Kidney capillary endothelial cell (primary cell): ENCODE measurements around the gene OR51E1.

Experiments
- DNase-seq: peaks from one replicate; pipeline ENCODE4 v3.0.0-alpha.2; 2018; ENCODE audit warnings: low spot score

OR51E1 gene

DNA sequence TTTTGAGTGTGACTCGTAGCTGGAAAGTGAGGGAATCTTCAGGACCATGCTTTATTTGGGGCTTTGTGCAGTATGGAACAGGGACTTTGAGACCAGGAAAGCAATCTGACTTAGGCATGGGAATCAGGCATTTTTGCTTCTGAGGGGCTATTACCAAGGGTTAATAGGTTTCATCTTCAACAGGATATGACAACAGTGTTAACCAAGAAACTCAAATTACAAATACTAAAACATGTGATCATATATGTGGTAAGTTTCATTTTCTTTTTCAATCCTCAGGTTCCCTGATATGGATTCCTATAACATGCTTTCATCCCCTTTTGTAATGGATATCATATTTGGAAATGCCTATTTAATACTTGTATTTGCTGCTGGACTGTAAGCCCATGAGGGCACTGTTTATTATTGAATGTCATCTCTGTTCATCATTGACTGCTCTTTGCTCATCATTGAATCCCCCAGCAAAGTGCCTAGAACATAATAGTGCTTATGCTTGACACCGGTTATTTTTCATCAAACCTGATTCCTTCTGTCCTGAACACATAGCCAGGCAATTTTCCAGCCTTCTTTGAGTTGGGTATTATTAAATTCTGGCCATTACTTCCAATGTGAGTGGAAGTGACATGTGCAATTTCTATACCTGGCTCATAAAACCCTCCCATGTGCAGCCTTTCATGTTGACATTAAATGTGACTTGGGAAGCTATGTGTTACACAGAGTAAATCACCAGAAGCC, 11.0 kb downstream of the OR51E1 start:
- no peak for DNase-seq

DNA sequence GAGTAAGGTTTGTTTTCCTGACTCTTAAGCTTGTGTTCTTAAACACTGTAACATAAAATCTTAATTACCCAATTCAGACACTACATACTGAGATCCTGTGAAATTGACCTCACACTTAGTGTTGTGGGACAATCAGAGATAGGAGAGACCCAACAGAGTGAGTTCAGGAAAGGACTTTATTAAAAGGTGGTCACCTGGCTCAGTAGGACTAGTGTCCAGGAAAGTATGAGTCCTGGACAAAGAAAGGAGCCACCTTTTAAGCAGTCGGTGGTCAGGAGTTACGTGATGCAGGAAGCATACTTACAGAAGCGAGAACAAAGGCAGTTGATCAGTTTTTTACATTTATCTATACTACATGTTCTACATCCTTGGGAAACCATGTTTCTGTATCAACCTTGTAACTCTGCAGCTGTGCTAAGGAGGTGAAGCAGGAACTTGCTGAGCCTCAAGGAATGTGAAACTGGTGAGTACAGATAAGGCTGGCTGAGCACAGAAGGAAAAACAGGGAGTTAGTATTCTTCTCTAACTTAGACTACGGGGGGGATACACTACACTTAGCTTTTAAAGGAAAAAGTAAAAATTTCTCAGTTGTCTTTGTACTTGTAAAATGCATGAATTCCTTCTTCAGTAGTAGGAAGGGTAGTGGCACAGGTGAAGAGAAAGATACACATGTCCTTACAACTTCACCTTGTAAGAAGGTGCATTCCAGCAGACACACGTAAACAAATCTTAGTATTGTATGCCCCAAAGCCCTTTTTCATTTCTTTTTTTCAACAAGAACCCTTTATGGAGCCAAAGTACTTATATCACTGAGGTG, 15.1 kb downstream of the OR51E1 start:
- no peak for DNase-seq

GRCh38 chr11:4662876-4663275, 19.1 kb downstream of the OR51E1 start:
- DNase-seq: no peak

DNA sequence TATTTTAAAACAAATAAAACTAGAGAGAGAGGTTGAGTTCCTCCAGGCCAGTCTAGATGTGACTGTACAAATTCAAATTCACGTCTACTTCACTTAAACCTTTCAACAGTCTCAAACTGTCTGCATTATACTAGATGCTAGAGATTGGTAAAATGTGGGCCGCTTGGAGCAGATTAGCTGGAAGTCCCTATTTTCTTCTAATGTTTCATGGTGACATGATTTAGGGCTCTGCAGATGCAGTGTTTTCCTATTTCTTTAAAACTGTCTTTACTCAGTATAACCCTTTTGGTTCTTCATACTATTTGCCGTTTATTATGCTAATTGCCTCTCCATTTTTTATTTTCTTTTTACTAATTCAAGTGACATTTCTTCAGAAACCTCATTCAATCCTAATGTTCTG, 20.4 kb downstream of the OR51E1 start:
- no peak for DNase-seq

DNA sequence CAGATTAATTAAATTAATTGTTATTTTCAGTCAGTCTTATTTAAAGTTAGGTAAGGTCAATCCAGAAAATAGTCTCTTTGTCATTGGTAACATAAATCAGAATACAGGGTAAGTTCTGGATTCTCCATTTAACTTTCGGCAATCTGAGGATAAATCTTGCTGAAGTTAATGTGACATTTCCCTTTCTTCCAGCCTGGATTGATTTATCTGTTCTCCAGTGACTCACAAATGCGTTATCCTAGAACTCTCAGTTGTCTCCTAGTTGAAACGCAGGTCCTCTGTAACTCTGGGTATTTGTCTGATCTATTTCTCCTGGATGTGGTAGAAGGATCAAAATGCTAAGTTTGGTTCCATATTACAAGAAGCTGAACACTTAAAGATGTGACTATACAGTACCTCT, 21.0 kb downstream of the OR51E1 start:
- no peak for DNase-seq

GRCh38 chr11:4665424-4665823, 21.6 kb downstream of the OR51E1 start:
- DNase-seq: no peak

DNA sequence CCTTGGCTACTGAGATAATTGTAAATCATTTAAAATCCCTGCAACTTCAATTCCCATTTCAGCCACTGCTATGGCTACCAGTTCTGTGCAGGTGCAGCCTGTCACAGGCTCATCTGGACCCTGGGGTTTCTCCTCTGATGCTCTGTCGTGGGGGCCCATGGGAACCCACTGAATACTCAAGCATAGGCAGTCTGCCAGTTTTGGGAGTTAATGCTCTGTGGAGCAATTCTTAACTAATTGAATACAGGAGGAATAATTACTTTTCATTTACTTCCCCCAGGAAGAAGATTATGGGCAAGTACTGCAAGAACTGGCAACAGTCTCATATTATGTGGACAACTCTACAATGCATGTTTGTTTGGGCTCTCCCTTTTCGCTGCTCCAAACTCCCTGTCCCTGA, 28.0 kb downstream of the OR51E1 start:
- DNase-seq: no peak

DNA sequence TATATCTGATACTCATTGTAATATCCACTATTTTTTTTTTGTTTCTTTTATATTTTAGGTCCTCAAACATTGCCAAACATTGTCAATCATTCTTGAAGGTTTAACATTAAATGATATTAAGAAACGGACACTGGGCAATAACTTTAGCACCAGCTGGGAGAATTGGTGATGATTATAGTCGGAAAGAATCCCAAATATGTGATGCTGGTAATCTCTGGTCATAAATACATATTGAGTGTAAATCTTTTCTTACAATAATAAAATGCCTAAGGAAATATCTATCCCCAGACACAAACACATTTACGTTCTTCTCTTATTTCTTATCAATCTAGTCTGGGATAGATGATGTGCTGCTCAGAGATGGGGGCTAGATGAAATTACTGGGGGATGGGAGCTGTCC, 28.7 kb downstream of the OR51E1 start:
- DNase-seq: no peak

GRCh38 chr11:4673781-4674180, 30.0 kb downstream of the OR51E1 start:
- no peak for DNase-seq

GRCh38 chr11:4677948-4678347, 34.2 kb downstream of the OR51E1 start:
- DNase-seq: no peak

DNA sequence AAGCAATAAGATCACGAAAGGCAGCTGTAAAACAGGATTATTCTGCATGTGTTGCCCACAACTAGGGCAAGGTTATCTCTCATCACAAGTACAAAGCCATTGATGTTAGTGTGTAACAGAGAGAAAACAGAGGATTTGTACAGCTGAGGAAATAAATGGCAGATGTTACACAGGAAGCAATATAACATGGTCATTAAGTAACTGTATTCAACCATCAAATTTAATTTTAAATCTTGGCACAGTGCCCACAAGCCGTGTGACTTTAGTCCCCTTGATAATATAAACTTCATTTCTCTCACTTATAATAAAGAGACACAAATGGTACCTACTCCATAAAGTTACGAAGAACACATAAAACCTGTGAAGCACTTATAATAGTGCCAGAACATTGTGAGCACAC, 36.6 kb downstream of the OR51E1 start:
- no peak for DNase-seq

DNA sequence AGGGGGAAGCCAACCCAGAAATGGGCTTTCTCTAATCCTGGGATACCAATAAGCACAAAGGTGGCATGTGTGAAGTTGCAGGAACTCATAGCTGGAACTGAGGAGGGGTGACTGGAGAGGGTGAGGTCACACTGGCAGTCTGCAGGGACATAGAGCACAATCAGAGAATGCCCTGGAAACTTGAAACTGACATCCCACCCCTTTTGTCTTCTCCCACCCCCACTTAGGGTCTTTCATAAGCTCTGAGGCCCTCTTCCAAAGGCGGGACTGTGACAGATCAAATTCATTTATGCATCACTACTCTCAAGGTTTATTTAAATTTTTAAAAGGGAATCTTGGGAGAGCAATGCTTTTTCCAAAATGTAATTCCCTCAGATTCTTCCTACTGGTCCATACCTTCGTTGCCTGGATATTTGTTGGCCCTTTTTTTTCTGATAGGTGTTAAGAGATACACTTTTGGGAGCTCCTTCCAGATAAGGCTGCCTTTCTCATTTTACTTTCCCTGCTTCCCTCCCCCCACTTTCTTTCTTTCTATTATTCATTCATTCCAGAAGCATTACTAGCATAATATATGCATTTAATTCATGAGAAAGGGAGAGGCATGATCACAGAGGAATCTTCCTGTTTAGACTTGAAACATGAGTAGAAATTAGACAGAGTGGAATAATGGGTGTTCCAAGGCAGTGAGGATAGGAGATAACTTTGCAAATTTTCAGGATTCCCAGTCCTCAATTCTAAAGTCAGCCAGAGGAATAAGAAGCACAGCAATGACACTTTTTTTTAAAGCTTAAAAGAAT, 39.0 kb downstream of the OR51E1 start:
- no peak for DNase-seq

- DNase-seq: no peak
These were observed 41.0 kb downstream of the OR51E1 start for GRCh38 chr11:4684631-4685285.

- no peak for DNase-seq
These were observed 51.7 kb downstream of the OR51E1 start for GRCh38 chr11:4695442-4695841.

DNA sequence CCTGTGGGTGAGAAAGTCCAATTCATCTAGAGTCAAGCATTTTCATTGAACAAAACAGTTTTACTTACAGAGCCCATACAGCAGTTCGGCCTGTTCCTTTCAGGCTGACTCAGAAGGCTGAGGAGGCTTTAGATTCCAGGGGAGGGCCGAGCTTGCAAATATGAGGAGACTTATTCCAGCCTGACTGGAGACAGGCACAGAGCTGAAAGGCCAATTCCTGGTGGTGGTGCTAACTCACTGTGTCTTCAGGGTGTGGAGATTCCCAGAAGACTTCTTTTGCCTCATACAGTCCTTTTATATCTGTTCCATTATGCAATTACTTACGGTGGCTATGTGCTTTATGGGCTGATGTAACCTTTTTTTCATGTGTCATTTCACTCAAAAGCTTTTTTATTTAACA, 53.8 kb downstream of the OR51E1 start, which contains the start of gene OR51E2:
TSS of gene OR51E2 (minus strand) at position 269 of the 400 bp plus-strand sequence. CDS start 15,142 bp downstream, outside the sequence.
- no peak for DNase-seq

DNA sequence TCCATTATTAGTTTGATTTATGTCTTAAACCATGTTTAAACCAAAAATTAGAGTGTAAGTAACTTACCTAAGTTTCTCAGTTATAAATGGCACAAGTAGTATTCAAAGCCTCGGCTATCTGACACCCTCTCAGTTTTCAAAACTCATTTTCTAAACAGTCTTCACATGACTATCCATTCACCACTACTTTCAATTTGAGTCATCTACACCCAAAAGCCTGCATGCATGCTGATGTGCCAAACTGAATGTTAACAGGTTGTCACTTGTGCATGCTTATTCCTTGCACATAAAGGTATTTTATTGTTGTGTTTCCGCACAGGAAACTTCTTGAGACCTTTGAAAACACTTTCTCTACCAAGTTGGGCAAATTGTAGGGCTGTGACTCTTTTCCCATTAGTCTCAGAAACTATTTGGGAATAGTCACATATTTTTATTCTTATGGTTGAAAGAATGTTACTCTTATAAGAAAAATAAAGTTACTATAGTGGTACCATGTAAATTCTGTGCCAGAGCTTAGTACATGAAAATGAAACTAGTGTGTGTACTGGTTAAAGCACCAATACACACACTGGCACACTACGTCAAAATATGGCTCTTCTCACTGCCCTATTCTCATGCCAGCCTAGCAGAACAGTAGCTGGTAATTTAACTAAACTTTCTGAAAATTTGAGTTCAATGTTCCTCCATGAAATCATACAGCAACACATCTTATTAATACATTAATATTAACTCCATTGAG, 56.1 kb downstream of the OR51E1 start:
- no peak for DNase-seq

DNA sequence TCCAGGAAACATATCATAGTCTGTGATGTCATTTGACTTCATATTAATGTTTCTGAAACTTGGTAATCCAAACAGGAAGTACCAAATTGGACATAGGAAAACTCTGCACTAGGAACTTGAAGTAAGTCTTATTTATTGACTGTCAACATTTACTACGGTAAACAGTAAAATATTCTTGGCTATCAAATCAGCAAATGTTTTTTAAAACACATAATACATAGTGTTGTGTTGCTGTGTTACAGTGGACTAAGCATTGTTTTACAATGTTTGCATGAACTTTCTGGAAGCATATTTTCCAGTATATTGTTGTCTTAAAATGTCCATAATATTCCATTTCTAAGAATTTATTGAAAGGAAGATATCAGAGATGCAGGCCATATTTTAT, 56.6 kb downstream of the OR51E1 start:
- no peak for DNase-seq

DNA sequence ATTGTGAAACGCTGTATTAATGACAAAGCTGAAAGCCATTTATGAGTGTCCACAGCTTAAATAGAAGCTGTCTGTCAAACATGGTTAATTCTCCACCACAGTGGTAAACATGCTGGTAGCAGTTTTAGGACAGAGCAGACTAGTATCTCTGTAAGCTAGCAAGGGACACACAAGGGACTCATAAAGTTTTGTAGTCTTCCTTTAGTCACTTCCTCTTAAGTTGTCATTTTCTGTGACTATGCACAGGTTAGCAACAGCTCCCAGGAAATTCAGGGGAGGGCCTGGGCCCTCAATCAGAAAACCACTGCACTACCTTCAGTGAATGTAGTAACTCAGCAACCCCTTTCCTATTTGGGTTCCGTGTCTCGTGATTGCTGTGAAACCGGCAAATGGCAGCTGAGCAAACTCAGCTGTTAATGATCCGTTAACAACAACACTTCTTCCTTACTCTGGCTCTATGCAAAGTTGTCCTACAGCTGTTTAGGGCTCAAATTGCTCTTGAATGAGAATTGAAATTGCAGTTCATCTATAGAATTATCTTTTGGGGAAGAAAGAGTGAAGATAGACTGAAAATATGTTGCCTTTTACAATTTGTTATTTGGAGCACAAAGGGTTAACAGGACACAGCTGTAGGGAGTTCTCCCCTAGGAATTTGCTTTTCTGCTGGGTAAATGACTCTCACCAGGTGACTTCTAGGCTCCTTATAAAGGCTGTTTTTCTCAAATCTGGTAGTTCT, 60.4 kb downstream of the OR51E1 start, which contains the start of gene MMP26:
TSS of gene MMP26 (plus strand) at position 731 of the 736 bp plus-strand sequence.
- no peak for DNase-seq

DNA sequence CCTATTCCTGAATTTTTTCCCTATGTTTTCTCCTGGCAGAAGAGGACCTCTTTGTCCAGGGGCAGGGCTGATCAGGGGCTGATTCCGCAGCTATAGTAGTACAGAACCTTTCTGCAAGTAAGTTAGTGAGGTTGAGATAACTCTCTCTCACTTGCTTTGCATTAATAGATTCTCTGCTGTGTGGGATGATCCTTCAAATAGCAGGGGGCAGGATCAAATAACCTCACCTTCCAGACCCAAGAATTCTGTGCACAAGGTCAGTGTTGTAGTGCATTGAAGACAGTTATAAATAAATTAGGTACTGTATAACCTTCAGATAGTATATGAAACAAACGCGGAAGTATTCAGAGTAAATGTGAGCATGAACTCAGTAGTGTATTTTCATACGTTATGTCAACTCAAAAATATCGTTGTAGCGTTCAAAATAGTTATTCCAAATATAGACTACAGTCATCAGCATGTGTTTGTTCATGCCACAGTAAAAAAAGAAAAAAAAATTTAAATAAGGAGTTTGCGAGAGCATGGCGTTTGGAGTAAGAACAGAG, 61.1 kb downstream of the OR51E1 start:
- no peak for DNase-seq
